LHCN-M2 (cell line): Measurements from ENCODE around the gene SNN. TPM values are rescaled to one million over a fixed set of nuclear protein-coding genes. Genes with fewer than 3 reads are reported as not detected.
A peak's percentile ranks its signal among the peaks of the same experiment; 100 is the strongest.

Experiments used
- DNase-seq: peaks from one replicate; pipeline ENCODE4 v3.0.0-alpha.2; 2012; ENCODE audit warnings: low read depth
- total RNA-seq: library from RNA; depleted of rRNA; stranded (reverse); fragments of >200 nt; gene quantifications from 2 replicates; pipeline ENCODE4 v1.2.3, GENCODE V29; 2014

The SNN gene
- total RNA-seq, 1 experiment from 2014 or later, result 12.4 TPM

DNA sequence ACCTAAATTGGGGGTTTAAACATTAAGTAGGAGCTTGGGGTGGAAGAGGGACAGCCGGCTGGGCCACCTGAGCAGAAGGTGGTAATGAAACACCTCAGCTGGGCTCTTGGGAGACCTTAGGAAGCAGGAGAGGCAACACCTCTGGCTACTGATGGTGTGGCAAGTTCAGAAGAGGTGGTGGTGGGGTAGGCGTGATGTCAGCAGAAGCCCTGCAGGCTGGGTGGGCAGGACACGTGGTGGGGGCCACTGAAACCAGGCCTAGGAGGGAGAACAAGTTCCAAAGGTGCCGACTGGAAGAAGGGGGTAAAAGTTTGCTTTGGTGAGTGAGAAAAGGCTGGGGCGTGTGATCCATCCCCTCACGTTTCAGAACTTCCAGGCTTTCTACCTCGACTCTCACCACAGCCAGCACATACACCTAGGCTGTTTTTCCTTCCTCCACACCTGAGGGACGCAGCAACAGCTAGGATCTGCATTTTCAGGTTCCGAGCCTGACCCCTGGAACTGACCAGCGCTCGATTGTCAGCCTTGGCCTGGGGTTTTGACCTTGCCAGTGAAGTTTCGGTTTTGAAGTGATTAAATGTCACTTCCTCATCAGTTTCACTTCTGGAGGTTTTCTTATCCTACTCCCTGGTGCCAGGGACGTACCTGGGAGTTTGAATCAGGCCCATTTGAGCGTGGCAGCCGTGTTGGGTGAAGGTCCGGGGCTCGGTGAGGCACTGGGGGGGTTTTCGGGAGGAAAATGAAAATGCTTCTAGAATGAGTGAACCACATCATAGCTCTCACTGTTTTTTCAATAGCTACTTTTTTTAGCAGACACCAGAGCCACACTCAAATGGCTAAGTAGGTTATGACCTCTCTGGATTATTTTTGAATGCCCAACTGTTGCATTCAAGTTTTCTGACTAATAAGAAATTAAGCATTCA lies 10.0 kb downstream of the SNN start:
- no peak for DNase-seq

DNA sequence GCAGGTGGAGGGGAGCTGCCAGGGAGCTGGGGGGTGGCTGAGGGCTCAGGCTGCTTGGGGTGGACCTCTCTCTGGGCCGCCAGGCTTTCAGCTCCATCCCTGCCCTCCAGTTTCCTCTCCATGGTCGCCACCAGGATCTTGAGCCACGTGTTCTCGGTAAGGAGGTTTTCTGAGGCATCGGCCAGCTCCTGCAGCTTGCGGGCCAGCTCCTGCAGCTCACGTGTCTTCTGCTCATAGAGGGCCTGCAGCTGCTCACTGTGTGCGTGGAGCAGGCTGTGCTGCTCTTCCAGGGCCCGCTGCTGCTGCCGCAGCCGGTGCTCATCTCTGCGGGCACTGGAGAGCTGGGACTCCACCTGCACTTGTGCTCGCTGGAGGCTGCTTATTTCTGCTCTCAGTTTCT lies 11.0 kb downstream of the SNN start:
- no peak for DNase-seq

DNA sequence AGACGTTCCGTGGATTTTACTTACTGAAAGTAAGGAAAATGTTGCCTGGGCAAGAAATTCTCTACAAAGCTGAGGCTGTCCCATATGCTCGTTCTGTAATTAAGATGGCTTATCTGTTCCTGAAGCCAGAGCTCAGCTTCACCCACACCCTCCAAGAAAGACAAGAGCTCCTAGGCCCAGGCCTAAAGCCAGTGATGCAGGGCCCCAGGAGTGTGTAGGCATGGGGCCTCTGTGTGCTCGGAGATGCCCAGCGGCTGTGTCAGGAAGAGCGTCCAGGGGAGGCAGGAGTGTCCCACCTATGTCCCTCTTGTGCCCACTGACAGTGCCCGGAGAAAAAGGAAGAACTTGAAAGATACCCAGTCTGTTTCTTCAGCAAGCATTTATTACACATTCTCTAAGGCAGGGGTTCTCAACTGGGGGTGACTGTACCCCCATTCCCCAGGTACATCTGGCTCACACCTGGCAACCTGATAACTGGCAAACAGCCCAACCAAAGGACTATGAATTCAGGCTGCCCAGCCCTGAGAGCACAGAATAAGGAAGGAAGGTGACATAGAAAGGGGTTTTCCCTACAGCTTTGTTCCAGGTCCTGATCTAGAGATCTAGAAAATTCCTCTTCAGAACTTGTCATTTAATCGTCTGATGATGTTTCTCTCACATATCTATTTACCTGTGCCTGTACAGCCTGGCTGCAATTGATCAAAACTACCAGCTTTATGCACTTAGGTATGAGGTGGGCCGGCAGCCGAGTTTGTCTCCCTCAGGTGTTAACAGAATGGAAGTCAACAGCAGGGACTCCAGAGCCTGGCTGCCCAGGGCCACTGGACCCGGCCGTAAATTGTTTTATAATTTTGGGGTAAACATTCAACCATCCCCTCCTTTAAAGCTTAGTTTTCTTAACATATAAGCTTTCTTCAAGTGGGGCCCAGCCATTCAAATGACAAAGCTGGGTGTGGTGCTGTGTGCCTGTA lies 12.0 kb downstream of the SNN start:
- DNase-seq, result no peak

DNA sequence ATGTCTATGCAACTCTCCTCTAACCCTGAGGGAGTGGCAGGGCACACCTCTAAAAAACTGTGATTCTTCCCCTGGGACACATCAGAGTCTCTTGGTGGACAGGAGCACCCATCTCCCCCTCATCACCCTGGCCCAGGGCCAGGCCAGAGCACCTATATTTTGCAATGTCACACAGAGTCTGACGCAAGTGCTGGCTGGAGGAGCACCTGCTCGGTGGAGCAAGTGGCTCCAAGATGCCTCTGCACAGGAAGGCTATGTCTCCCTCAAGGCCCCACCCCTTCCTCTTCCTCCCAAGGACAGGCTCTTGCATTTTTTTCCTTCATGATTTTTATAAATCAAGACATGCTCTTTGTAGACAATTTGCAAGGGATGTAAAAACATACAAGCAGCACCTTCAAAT lies 13.3 kb downstream of the SNN start:
- DNase-seq, result no peak

DNA sequence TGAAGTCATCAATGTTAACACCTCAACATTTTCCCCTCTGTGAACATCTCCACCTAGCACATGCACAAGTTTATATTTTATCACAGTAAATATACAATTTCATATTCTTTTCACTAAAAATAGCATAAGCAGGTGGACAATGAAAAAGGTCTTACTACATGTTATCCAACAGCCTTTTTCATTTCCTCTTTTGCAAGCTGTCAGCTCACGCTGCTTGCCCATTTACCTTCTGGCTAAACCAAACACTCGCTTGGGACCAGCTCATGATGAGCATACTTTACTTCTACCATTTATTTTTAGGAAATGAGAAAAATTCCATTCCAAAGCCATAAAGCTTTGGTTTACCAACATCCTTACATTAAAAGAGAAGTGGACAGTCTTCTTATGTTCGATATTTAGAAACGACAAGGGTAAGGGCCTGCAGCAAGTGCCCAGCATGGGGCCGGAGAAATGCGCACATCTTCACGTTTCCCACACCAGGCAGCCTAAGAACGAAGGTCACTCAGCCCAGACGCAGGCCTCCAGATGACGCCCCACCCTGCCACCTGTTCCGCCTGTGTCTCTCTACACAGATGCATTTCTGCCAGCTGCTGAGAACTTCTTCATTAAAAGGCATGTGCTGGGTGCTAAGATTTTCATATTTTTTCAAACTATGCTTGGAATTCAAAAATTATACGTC lies 13.9 kb downstream of the SNN start:
- DNase-seq, result no peak

DNA sequence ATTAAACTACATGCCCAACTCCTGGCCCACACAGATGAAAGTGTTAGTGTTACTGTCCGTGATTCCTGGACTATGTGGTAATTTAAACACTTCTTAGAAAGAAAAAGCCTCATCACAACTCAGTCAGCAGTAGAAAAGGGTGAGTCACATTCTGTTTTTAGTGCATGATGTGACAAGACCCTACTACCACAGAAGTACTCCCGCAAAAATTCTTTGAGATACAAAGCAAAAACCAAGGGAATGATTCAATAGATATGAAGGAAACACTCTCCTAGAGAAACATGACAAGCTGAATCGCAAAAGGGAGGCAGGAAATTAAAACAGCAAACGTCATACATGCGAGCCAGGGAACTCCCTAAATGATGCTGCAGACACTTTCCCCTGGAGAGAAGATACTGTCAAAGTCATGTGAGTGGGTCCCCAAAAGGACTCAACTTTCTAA lies 14.4 kb downstream of the SNN start:
- DNase-seq, result peak; percentile 94

DNA sequence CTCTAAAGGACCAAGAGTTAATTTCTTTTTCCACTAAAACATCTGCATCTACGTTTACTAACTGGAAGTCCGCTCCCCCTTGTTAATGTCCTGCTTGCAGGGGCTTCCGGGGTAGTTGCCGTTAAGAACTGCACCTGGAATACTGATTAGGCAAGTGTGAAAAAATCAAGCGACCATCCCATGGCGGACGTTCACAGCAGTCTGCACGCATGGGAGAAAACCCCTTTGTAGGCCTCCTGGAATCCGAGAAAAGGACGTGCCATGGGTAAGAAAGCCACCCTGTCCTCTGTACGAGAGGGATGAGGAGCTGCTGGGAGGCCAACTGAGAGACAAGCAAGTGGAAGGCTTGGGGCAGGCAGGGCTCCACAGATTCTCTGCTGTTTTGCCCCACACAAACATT lies 14.9 kb downstream of the SNN start:
- DNase-seq, result no peak

DNA sequence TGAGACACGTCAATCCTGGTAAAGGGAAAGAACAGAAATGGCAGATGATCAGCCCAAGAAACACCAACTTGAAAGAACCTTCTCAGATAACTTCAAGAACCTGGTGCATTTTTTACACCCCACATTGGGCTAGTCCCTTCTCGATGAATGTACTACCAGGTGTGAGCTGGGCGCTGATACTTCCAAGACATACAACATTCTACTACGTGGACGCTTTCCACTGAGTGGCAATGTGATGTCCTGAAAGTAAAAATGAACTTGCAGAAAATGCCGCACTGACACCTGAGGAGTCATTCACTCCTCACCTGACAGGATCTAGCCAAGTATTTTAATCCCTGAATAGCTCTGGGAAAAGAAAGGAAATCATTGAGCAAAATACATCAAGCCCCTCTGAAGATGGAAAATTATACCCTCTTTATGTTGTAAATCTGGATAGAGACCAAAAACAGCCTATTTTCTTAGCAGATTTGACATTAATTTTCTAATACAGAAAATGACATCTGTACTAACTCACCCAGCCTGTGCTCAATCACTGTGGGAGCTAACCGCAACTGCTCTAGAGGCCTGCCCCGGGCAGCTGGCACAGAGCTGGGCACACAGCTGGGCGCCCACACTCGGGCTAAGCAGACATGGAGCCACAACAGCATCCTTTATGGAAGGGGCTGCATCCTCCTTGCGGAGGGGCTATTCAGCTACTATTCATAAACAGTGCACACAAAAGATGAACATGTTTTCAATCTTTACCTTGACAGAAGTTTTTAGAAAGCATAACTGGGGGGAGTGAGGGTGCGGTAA lies 16.2 kb downstream of the SNN start:
- DNase-seq, result no peak

DNA sequence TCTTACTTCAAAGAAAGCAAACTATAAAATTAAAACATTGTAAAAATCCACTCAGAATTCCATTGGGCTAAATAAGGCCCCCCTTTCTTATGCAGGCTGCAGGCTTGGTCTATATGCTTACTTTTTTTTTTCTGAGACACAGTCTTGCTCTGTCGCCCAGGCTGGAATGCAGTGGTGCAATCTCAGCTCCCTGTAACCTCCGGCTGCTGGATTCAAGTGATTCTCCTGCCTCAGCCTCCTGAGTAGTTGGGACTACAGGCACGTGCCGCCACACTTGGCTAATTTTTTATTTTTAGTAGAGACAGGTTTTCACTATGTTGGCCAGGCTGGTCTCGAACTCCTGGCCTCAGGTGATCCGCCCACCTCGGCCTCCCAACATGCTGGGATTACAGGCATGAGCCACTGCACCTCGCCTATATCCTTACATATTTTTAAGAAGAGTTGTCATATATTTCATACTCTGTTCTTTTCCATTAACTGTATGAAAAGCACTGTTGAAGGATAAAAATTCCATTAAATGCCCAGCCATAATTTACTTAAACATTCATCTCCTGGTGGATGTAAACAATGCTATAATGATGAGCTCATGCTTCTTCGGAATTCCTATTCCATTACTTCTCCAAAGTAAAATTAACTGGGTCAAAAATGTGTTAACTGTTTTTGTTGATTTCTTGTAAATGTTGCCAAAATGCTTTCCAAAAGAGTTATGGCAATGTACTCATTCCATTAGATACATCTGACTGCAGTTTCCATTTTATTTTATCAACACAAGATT lies 17.8 kb downstream of the SNN start:
- no peak for DNase-seq

DNA sequence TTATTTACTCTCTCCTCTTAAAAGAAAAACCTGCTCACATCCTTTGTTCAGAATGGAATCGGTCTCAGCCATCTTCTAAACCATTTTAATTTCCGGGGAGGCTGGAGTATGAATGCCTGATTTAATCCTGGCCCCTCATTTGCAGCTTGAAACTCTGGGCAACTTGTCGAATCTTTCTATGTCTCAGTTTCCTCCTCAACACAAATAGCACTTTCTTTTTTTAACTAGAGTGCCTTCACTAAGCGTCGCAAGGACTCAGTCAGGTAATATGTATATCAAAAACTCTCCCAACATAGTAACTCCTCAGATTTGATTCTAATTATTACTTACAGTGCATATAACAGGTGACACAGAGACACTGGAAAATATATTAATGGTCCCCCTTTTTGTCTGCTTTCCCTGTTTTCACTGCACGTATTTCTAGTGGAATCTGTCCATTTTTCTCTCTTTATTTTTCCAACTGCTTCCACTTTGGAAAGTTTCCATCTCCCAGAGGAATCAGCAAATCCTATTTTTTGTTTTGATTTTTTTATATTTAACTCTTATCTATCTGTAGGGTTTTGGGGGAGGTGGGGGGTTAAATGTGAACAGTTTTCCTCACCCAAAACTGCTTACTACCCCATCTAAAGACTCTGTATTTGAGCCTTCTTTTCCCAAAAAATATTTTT lies 18.6 kb downstream of the SNN start:
- DNase-seq, result no peak

DNA sequence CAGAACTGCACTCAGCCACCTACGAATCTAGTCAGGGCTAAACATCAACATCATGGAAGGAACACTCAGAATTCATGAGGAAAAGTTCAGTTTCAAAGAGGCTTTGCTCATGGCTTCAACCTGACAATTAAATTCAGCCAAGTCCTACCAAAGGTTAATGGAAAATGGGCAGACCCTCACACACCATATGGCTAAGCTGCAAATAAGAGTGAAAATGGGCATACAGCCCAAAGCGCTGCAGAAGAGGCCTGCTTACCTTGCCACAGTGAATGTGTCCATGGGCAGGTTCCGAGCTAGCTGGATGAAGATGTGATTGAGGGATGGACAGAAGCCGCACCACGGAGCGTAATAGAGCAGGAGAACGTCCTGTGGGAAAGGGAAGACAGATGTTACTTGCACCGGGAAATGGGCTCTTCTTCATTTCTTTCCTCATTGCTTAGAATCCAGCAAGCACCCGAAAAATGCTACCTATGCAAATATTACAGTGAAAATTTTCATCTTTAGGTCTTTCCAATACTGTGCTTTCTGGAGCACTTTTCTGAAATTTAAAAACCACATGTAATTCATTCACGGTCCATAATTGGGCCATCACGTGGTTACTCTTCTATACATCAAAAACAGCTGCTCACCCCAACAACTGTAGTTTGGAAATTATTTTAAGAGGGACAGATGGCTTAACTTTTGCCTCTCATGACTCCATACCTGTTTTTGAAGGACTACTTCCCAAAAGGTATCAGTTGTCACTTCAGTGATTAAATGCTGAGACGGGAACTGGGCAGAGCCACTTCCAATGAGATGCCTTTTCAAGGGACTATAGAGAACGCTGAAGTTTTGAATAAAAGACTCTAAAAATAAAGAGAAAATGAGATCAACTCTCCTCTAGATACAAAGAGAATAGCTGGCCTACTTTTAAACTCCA lies 19.6 kb downstream of the SNN start:
- DNase-seq, result no peak

DNA sequence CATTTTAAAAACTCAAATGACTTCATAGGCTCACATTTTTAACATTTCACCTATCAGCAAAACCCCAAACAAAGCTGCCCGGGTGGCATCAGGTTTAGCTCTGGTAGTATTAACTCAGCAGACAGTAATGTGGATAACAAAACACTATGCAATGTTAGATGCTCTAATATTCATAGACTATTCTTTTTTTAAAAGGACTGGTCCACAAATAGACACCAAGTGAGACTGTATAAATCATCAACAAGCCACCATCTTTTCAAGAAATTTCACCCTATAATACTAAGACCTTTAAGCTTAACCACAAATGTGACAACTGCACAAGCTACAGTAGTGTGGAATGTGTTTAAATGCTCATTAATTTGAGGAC lies 20.2 kb downstream of the SNN start:
- no peak for DNase-seq

DNA sequence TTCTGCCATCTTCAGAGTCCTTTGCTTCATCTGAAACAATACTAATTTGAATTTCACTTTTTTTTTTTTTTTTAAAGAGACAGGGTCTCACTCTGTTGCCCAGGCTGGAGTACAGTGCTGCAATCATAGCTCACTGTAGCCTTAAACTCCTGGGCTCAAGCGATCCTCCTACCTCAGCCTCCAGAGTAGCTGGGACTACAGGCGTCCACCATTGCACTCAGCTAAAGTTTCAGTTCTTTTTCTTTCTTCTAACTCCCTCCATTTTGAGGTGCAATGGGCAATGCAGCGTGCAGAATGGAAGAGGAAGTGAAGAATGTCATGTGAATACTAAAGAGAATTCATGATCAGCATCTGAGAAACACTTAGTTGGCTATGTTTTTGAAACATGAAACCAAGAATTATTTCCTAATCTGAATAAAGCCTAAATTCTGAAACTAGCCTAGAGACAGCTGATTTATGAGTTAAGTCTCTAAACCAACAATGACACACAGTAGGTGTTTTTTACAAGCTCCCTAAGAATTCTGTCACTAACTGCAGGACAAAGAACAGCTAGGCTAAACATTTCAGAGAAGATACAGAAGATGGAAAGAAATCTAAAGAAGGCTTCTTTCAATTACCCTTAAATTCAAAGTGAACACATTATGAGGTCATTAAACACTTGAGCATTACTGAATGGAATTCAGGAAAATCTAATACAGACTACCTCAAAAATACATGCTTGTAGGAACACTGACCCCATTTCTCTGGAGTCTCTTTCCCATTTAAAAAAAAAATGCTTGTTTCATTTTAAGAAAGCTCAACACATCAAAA lies 21.0 kb downstream of the SNN start:
- DNase-seq, result no peak

DNA sequence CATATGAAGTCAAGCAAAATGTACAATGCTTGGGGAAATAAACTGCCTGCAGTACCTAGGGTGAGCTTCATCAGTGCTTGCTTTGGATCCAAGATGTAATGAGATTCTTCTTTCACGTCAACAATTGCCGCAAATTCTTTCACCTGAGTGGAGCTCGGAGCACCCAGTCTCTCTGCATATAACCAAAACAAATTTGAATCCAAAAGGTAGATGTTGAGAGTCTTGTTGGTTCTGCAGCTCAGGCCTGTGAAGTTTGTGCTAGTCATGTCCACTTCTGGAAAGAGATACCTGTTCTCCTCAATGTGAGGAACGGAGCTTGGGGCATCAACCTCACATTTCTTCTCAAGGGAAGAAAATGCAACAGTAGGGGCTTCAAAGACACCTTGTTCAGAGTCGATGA lies 23.0 kb downstream of the SNN start:
- DNase-seq, result no peak

DNA sequence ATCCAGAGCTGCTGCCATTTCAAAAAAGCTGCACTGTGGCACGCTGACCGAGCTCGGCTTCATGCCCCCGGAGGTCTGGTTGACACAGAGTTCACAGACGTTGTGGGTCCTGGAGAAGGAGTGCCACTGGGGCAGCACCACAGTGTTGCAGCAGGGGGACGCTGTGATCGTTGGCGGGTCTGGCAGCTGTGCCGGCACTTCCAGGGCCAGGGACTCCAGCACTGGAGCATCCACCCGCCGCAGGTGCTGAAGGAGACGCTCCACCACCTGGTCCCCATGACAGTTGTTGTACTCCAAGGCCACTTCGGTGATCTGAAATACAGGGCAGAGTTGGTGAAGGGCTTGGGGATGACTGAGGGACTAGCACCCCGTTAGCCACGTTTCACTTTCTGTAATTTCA lies 23.5 kb downstream of the SNN start:
- no peak for DNase-seq

DNA sequence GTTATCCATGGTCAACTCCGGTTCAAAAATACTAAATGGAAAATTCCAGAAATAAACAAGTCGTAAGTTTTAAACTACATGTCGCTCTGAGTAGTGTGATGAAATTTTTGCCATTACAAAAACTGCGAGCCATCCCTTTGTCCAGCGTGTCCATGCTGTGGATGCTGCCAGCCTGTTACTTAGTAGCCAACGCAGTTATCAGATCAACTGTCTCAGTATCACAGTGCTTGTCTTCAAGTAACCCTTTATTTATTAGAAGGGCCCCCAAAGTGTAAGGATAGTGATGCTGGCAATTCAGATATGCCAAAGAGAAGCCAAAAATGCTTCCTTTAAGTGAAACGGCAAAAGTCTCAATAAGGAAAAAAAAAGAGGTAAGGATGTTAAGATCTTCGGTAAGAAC lies 23.9 kb downstream of the SNN start:
- no peak for DNase-seq

DNA sequence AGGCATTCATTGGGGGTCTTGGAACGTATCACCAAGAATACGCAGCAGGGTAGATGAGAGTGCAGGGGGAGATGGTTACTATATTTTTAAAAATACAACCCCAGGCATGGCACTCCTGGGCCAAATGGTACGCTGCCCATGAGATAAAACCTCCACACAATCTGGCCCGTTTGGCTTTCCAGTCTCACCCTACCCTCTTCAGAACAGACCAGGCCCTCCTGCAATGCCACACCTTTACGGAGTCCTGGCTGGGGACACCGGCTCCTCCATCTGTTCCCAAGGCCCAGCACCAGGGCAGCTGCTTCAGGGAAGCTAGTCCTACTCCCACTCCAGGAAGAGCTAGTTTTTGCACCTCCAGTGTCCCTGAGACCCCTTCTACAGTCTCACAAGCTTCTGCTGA lies 24.4 kb downstream of the SNN start:
- no peak for DNase-seq
